G401 (cell line): ENCODE results near the gene SH3RF3. TPM values are rescaled to one million over a fixed set of nuclear protein-coding genes. Genes with fewer than 3 reads are reported as not detected.

Source experiments
- DNase-seq: peaks from one replicate; pipeline ENCODE4 v3.0.0-alpha.2; 2015; ENCODE audit warnings: low spot score
- in situ Hi-C: cut with HindIII; loops from 2 replicates; pipeline ENCODE4 v1.10.0; 2016; ENCODE audit warnings: low sequenced_read_pairs, mixed read lengths
- total RNA-seq: library from RNA; depleted of rRNA; stranded (reverse); fragments of >200 nt; shearing (Covaris generic); gene quantifications from 2 replicates; pipeline ENCODE4 v1.2.3, GENCODE V29; 2014

Gene SH3RF3
- total RNA-seq, 1 experiment from 2014 or later: not detected

GRCh38 chr2:109331896-109332848, 203.2 kb downstream of the SH3RF3 start:
- DNase-seq: no peak

DNA sequence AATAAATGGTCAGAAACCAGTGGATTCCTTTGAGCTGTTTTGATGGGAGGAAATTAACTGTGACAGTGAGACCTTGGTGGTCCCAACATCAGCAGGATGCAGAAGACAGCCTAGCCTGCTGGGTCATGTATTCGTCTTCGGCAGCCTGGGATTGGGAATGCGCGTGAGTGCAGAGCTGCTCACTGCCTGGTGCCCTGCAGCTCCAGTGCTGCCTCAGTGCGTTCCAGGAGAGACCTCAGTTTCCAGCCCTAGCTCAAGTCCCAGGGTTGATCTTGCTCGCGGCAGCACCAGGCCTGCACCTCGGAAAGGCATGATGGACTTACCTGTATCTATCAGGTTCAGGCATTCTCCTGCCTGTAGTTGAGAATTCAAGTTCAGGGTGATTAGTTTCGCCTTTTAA, 203.9 kb downstream of the SH3RF3 start:
- in situ Hi-C loops: no loop called here
- DNase-seq: no peak

More at GRCh38 chr2:109331896-109332848, 203.2 kb downstream of the SH3RF3 start:
- in situ Hi-C loops: no loop called here

- no peak for DNase-seq
- in situ Hi-C loops: no loop called here
These were observed 204.6 kb downstream of the SH3RF3 start for GRCh38 chr2:109333414-109334210.

DNA sequence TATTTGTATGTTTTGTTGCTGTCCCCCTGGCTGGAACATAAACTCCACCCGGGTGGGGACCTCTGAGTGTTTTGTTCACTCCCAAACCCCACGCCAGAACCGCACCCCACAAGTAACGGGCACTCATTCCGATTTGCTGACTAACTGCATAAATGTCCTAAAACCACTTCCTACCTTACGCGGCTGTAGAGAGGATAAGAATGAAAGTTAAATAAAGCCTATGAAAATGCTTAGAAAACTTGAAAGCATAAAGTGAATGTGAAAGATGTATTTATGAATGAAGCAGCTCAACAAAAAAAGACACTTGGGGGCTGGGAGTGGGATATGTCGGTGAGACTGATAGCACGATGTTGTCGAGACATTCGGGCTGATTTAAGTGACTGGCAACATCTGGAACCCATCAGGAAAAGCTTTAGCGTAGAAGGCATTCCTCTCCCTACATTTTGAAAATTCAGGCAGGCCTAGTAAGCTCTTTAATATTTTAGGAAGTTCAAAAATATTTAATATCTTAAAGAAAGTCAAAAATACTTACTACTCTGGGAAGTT, 206.7 kb downstream of the SH3RF3 start:
- in situ Hi-C loops: no loop called here
- no peak for DNase-seq

- in situ Hi-C loops: no loop called here
- no peak for DNase-seq
These were observed 207.3 kb downstream of the SH3RF3 start for GRCh38 chr2:109336296-109336695.

DNA sequence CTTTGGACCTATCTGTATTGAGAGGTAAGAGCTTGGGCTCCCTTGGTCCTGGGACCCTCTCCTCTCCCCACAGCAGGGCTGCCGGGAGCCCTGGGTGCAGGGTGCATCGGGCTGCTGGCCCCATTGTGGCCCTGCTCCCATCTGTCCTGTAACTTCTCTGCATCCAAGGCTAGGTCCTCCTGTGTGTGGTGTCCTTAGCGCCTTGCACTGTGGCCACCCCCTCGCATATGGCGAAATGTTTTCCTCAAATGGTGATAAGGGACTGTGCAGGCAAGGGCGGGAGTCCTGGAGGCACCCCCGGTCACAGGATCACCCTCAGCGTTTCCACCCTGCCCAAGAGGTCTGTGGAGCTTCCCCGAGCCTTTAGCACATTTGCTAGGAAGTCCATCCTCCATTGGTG, 208.2 kb downstream of the SH3RF3 start:
- in situ Hi-C loops: no loop called here
- DNase-seq: no peak

GRCh38 chr2:109339519-109339966, 210.5 kb downstream of the SH3RF3 start:
- in situ Hi-C loops: no loop called here

DNA sequence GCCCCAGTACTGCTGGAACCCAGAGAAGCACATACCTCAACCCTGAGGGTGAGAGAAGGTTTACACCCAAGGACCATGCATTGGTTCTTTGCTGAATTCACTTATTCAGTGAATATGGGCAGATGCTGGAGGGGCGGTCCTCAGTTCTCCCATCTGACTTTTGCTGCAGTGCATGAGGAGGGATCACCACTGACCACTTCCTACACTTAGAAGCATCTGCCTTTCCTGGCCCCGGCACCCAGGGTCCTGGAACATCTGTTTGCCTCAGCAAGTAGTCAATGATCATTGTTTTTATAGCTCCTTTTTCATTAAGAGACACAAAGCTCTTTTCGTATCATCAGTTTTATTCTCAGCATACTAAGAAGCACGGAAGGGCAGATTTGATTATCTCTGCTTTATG, 211.4 kb downstream of the SH3RF3 start:
- no peak for DNase-seq
- in situ Hi-C loops: no loop called here

More at GRCh38 chr2:109339519-109339966, 210.5 kb downstream of the SH3RF3 start:
- DNase-seq: no peak

GRCh38 chr2:109341355-109342255, 212.6 kb downstream of the SH3RF3 start:
- in situ Hi-C loops: no loop called here
- no peak for DNase-seq

DNA sequence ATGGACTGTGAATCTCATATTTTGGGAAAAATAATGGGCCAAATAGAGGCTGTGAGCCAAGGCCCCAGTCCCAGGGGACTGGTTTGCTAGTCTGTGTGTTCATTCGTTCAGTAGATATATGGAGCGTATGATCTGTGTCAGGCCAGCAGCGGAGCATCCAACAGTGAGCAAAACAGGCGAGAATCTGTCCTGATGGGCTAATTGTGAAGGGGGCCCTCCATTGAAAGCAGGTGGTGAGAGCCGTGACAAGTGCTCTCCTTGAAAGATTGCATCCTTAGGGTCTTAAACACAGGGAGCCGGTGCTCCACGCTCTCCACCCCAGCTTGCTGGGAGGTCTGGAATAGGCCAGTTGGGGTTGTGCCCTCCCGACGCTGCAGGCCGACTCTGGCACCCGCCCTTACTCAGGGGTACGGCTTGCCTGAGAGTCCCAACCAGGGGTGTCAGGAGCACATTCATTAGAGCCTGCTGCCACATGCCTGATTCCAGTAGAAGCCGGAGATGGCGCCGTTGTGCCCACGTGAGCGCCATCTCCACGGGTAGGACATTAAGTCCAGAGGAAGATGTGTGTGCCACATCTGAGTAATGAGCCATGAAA, 213.3 kb downstream of the SH3RF3 start:
- in situ Hi-C loops: no loop called here
- no peak for DNase-seq

DNA sequence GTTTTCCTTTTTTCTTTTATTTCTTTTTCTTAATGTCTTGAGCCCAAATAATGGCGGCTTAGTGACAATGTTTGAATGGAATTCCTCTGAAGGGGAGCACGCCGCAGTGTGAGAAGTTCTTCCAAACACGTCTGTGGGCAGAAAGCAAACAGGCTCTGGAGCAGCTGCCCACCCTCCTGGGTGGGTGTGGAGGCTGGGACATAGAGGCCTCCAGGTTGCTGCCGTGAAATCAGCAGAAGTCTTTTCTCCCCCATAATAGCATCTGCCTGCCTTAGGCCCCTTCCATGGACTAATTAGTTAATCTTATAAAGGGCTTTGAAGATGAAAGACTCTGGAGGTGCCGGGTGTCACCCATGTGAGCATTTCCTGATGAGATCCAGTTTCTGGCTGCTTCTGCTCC, 213.9 kb downstream of the SH3RF3 start:
- in situ Hi-C loops: no loop called here
- DNase-seq: no peak

GRCh38 chr2:109343460-109343859, 214.5 kb downstream of the SH3RF3 start:
- in situ Hi-C loops: no loop called here
- DNase-seq: no peak

GRCh38 chr2:109344270-109344805, 215.3 kb downstream of the SH3RF3 start:
- DNase-seq: no peak
- in situ Hi-C loops: no loop called here

DNA sequence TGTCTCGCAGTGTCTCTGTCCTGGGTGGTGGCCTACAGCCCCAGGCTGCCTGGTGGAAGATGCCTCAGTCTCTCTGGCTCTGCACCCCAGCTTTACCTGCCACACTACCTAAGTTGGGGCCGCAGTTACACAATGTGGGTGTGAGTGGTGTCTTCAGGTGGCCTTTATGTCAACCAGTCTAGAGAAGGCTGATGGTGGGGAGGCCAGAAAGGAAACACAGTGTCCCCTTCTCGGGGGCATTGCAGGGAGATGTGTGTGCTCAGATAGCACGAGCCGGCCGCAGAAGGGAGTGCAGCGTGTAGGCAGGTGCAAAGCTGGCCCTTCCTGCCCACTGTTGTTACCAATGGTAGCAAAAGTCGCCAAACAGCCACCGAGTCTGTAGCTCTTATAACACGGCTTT, 216.1 kb downstream of the SH3RF3 start:
- in situ Hi-C loops: no loop called here
- DNase-seq: no peak

DNA sequence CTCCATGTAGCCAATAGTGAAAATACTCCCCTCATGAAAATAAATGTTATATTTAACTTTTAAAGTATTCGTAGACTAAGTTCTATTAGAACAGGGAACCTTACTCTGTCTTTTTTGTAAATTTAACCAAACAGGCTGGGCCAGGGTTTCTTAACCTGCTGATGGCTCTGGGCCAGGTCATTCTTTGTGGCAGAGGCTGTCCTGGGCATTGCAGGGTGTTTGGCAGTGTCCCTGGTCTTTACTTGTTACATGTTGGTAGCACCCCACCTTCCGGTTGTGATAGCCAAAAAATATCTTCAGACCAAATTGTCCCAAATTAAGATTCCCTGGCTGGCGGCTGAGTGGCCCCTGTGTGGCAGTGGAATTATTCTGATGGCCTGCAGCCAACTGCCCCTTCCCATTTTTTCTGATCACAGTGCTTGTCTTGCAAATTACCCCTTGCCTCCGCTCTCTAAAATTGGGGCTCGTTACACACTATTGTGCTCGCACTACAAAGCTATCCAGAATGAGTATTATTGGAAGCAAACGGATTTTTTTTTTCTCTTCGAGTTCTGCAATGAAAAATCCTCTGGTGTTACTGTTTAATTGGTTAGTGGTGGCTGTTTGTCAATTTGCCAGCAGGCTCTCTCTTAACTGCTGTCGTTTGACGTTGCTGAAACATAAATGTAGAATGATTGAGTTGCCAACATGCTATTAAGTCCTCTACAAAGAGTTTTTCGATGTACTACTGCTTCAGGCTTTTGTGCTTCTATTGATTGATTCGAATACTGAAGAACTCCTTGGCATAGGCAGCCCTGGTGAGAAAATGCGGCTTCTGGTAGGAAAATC, 216.9 kb downstream of the SH3RF3 start:
- in situ Hi-C loops: no loop called here
- DNase-seq: no peak

DNA sequence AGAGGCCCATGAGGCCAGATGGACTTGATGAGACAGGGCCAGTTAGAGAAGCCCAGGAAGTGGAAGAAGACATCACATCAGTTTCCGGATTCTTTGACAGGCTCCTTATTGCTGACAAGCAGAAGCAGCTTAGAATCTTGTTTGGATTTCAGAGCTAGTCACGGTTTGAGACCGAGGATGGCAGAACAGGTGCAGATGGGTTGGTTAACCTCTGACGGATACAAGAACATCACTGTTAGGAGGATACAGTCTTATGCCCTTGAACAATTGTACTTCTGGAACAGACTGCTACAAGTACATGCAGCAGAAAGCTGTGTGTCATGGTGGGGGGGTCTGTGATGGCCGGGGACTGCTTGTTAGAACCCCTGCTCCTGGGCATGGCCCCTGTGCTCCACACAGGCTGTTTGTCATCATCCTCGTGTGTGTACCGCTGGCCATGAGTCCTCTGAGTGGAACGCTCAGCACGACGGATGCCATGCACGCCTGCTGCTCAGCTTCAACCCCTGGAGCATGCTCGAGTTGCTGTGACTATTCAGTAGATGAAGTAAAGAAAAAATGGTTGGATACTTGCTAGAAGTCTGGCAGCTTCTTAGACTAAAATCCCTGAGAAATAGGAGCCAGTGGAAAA, 217.7 kb downstream of the SH3RF3 start:
- DNase-seq: no peak
- in situ Hi-C loops: no loop called here

GRCh38 chr2:109347626-109348025, 218.6 kb downstream of the SH3RF3 start:
- in situ Hi-C loops: no loop called here
- DNase-seq: no peak
